NCI-H1092 treated with DMSO at 0.1 percent for 48 hours (cell line): ENCODE measurements around the gene FAM228A.
"Not testable (repeated sequence)": the region's sequence is repeated elsewhere in the genome, so short reads cannot be mapped to it uniquely, and the experiment has no call there.

Experiments used
- DNase-seq: peaks from one replicate; lab custom pipeline; 2025; lab: John Stamatoyannopoulos, UW

FAM228A gene

GRCh38 chr2:24191156-24191555, 16.3 kb downstream of the FAM228A start:
- no peak for DNase-seq

GRCh38 chr2:24191848-24192247, 17.0 kb downstream of the FAM228A start:
- DNase-seq = no peak

GRCh38 chr2:24197213-24197612, 22.4 kb downstream of the FAM228A start:
- DNase-seq = not testable (repeated sequence)

- DNase-seq = no peak
These were observed 25.2 kb downstream of the FAM228A start for GRCh38 chr2:24199968-24200590.

GRCh38 chr2:24200799-24201198, 25.9 kb downstream of the FAM228A start:
- no peak for DNase-seq

- no peak for DNase-seq
These were observed 28.4 kb downstream of the FAM228A start for GRCh38 chr2:24203029-24203786.

GRCh38 chr2:24203787-24204150, 28.9 kb downstream of the FAM228A start:
- DNase-seq = no peak

GRCh38 chr2:24204505-24204904, 29.7 kb downstream of the FAM228A start:
- no peak for DNase-seq

GRCh38 chr2:24205131-24205530, 30.3 kb downstream of the FAM228A start:
- DNase-seq = no peak

GRCh38 chr2:24206242-24206641, 31.4 kb downstream of the FAM228A start:
- DNase-seq = no peak

- DNase-seq = no peak
These were observed 31.9 kb downstream of the FAM228A start for GRCh38 chr2:24206714-24207113.

GRCh38 chr2:24207359-24207758, 32.5 kb downstream of the FAM228A start:
- no peak for DNase-seq

- DNase-seq = no peak
These were observed 33.6 kb downstream of the FAM228A start for GRCh38 chr2:24208490-24208889.

- DNase-seq = no peak
These were observed 34.7 kb downstream of the FAM228A start for GRCh38 chr2:24209389-24210105.

GRCh38 chr2:24210106-24210455, 35.2 kb downstream of the FAM228A start:
- DNase-seq = no peak

GRCh38 chr2:24210723-24211122, 35.9 kb downstream of the FAM228A start:
- no peak for DNase-seq

GRCh38 chr2:24211408-24211807, 36.6 kb downstream of the FAM228A start:
- no peak for DNase-seq

GRCh38 chr2:24214880-24215279, 40.0 kb downstream of the FAM228A start:
- DNase-seq = no peak

- DNase-seq = no peak
These were observed 45.9 kb downstream of the FAM228A start for GRCh38 chr2:24220554-24221291.

- DNase-seq = no peak
These were observed 46.6 kb downstream of the FAM228A start for GRCh38 chr2:24221343-24222050.

GRCh38 chr2:24222946-24223345, 48.1 kb downstream of the FAM228A start:
- DNase-seq = no peak
